ENCODE results near the gene CEP350. TPM values are rescaled to one million over a fixed set of nuclear protein-coding genes. Genes with fewer than 3 reads are reported as not detected.

Gene CEP350
- polyA plus RNA-seq, 1 donor (not counting 4 experiments of a cell fraction or from before 2014, with no cell fraction given), result 12.0 TPM

GRCh38 chr1:180163041-180163440, 208.4 kb downstream of the CEP350 start:
- Histone ChIP-seq H4K20me1 (ENCODE audit: control insufficient read depth, extremely low read depth, insufficient read depth, low read length) (peaks cover 3% of the 10 kb centered on the region), H3K4me1 (ENCODE audit: control insufficient read depth, extremely low read depth, insufficient read depth, low read length) (peaks cover 14% of the 10 kb centered on the region), H3K9me3 (ENCODE audit: control insufficient read depth, low read depth, low read length) (no peaks in the 10 kb centered on the region), H3K27ac (ENCODE audit: control insufficient read depth, insufficient read depth, low read length) (no peak overlapping the region), H2AFZ (ENCODE audit: control insufficient read depth, low read length) (no peak overlapping the region), H3K79me2 (ENCODE audit: control insufficient read depth, insufficient read depth, low read length) (peaks cover 38% of the 10 kb centered on the region), H3K9ac (ENCODE audit: control insufficient read depth, extremely low read depth, insufficient read depth, low read length) (no peak overlapping the region), H3K27me3 (ENCODE audit: control insufficient read depth, extremely low read depth, insufficient read depth, low read length) (no peaks in the 10 kb centered on the region), H3K9me1 (ENCODE audit: control insufficient read depth, extremely low read depth, insufficient read depth, low read length) (peaks cover 8% of the 10 kb centered on the region), H3K36me3 (ENCODE audit: control insufficient read depth in 2 of 2, extremely low read depth in 1 of 2, insufficient read depth in 2 of 2, low read length in 2 of 2) (peaks cover 6 to 8% of the 10 kb centered on the region in 2 experiments), H3K4me2 (ENCODE audit: control insufficient read depth, extremely low read depth, insufficient read depth, low read depth, low read length) (no peak overlapping the region), H3K4me3 (ENCODE audit: control insufficient read depth in 2 of 3, extremely low read depth in 1 of 3, insufficient read depth in 2 of 3, low read depth in 1 of 3, low read length in 3 of 3) (no peak overlapping the region)
- TF ChIP-seq EZH2 (IDR thresholded peaks at IDR 0.05; ENCODE audit: low read length), result no peak
- no peak for TF ChIP-seq CTCF (optimal IDR thresholded peaks at IDR 0.05 in 1 of 3, IDR thresholded peaks at IDR 0.05 in 1 of 3, conservative IDR thresholded peaks at IDR 0.05 in 1 of 3; ENCODE audit: extremely low read depth in 1 of 3, insufficient read depth in 2 of 3, low read length in 3 of 3)
- FAIRE-seq (no peak), DNase-seq (ENCODE audit: low read depth, low spot score) (no peak)
- dilution Hi-C loops (cut with MboI; ENCODE audit: extremely low pct_ligation_motif_present, low sequenced_read_pairs), result no loop called here

Other genes starting within 250 kb of the CEP350 start
- not detected in 3 replicates for gene FAM163A, start 211.5 kb upstream of the CEP350 start, polyA plus RNA-seq
- 41.9 to 55.1 TPM (median 49.9 TPM) in 3 replicates for gene TOR1AIP2, start 77.0 kb upstream of the CEP350 start, polyA plus RNA-seq
- 34.1 to 58.6 TPM (median 50.0 TPM) in 3 replicates for gene TOR1AIP1, start 72.5 kb upstream of the CEP350 start, polyA plus RNA-seq
- gene QSOX1, start 200.1 kb downstream of the CEP350 start, polyA plus RNA-seq, result 57.6 to 87.5 TPM (median 59.0 TPM) in 3 replicates

Data from keratinocyte (primary cell).